ENCODE data around the gene UTS2R. TPM values are rescaled to one million over a fixed set of nuclear protein-coding genes. Genes with fewer than 3 reads are reported as not detected.

The UTS2R gene
- total RNA-seq, 1 donor from 2014 or later = not detected

DNA sequence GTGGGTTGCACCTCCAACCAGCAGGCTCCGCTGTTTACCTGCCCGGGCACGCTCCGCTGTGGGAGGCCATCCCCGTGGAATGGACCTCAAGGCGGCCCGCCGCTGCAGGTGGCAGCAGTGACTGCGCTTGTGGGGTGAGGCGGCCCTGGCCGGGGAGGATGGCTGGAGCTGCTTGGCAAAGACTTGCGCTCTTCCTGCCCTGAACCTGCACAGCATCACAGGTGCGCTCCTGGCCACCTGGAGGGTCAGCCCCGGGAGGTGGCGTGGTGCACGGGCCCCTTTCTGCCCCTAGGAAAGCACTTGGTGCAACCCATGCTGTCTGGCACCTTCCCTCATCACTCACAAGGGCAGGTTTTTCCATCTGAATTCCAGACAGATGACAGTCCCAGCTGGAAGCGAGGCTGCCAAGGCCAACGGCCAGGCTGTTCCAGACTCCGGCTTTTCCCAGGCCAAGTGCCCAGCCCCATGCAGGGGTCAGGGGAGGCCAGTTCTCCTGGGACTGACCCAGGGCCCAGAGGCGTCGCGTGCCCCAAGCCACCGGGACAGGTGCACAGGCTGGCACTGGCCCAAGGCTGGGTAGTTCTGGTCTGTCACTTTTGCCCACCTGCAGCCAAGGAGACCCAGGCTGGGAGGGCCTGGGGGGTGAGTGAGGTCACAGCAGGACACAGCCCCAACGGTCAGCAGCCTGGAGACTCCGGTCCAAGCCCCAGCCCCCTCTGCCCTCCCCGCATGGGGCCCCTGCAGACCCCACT is 13.3 kb downstream of the UTS2R start:
- peak; percentile 59 for DNase-seq (ENCODE audit: low read depth)
- TF ChIP-seq CTCF (conservative IDR thresholded peaks at IDR 0.05; ENCODE audit: low read depth, low read length) = peak; percentile 61
- H3K4me3 ChIP-seq (ENCODE audit: low read depth, low read length) = no peak overlapping the region

DNA sequence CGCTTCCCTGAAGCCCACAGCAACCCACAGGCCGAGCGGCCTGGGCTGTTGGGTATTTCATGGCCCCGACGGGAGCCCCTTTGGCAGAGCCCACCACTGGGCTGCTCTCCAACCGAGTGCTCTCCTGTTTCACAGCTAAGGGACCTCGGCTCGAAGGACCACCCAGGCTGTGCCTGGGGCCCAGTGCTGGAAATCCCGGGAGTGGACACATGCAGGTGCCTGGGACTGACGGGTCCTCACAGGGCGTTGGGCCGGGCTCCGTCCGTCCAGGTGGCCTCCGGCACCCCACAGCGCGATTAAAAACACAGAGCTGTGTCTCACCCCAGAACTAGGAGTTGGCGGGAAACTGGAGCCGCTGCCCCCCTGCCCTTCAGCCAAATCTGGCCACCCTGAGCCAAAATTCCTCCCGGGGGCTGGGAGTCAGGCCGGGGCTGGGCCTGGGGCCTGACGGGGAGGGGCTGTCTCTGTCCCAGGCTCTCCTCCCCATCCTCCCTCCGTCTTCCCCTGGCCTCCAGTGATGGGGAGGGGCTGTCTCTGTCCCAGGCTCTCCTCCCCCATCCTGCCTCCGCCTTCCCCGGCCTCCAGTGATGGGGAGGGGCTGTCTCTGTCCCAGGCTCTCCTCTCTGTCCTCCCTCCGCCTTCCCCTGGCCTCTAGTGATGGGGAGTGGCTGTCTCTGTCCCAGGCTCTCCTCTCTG is 14.1 kb downstream of the UTS2R start:
- TF ChIP-seq CTCF (conservative IDR thresholded peaks at IDR 0.05; ENCODE audit: low read depth, low read length) = no peak
- no peak overlapping the region for H3K4me3 ChIP-seq (ENCODE audit: low read depth, low read length)
- no peak for DNase-seq (ENCODE audit: low read depth)

DNA sequence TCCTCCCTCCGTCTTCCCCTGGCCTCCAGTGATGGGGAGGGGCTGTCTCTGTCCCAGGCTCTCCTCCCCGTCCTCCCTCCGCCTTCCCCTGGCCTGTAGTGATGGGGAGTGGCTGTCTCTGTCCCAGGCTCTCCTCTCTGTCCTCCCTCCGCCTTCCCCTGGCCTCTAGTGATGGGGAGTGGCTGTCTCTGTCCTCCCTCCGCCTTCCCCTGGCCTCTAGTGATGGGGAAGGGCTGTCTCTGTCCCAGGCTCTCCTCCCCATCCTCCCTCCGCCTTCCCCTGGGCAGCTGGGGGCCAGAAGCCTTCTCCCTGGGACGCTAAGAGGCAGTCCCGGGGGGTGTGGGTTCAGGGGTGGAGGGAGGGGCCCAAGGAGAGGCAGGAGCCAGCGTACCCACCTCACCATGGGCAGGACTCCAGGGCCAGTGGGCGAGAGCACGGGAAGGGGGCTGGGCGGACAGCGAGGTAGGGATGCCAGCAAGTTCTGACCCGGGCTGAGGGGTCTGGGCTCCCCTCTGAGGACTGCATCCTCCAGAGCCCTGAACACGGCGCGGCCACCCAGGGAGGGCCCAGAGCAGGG is 14.8 kb downstream of the UTS2R start:
- DNase-seq (ENCODE audit: low read depth) = no peak
- no peak overlapping the region for H3K4me3 ChIP-seq (ENCODE audit: low read depth, low read length)
- TF ChIP-seq CTCF (conservative IDR thresholded peaks at IDR 0.05; ENCODE audit: low read depth, low read length) = no peak

DNA sequence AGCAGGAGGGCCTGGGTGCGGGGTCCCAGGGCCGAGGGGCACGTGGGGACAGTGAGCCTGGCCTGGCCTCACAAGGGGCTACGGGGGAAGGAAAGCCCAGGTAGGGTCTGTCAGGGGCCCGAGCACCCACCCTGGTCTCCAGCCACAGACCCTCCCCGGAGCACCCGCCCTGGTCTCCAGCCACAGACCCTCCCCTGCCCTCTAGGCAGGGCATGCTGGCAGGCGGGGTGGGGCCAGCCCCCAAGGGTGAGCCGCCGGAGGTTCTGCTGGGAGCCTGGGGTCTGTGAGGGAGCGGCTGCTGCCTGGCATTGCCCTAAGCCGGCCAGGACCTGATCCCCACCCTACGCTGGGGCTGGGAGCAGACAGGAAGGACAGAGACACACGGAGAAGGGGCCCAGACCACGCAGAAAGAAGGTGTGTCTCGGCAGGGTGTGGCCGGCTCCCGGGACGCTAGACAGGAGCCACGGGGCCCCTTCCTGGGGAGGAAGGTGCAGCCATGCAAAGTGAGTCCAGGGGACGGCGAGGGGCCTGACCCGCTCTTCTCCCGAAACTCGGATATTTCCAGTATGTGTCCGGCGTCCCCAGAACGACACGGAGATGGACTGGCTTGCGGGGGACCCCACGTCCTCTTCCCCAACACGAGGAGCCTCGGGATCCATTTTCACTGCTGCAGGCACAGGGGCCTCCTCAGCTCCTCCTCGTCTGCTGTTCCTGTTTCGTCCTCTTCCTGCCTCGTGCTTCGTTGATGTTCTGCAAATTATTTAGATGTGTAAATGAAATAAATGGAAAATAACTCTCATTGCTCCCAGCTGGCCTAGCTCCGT is 15.5 kb downstream of the UTS2R start:
- no peak for TF ChIP-seq CTCF (conservative IDR thresholded peaks at IDR 0.05; ENCODE audit: low read depth, low read length)
- no peak overlapping the region for H3K4me3 ChIP-seq (ENCODE audit: low read depth, low read length)
- no peak for DNase-seq (ENCODE audit: low read depth)

DNA sequence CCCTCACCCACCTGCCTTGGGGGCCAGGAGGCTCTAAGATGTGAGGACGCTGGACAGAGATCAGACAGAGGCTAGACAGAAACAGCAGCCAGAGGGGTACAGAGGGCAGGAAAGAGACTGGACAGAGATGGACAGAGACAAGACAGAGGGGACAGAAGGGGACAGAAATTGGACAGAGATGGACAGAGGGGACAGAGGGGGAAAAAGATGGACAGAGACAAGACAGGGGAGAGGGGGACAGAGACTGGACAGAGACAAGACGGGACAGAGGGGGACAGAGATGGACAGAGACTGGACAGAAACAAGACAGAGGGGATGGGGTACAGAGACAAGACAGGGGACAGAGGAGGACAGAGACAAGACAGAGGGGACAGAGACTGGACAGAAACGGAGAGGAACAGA is 16.1 kb downstream of the UTS2R start:
- no peak for DNase-seq (ENCODE audit: low read depth)
- TF ChIP-seq CTCF (conservative IDR thresholded peaks at IDR 0.05; ENCODE audit: low read depth, low read length) = no peak
- H3K4me3 ChIP-seq (ENCODE audit: low read depth, low read length) = no peak overlapping the region

DNA sequence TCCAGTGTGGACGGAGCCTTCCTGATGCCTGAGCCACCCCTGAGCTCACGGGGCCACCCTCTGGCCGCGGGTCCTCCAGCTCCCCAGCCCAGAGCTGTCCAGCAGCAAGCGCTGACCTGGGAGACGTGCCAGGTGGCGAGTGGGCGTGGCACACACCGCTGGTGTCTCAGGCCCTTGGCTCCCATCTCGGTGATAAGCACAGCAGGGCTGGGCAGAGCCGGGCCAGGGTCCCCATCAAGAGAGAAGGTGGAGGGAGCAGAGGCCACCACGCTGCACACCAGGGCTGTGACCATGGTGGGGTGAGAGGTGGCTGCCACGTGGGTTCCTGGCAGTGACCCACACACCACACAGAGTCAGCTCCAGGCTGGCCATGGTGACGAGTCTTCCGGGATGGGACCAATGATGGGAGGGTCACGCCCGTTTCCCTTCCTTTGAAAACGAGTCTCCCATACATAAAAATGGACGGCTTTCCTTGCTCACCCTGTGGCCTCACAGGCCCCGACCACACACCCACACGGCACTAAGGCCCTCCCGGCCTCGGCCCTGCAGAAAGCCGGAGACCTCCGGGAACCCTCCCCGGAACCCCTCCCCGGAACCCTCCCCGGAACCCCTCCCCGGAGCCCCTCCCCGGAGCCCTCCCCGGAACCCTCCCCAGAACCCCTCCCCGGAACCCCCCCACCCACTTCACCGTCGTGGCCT is 16.8 kb downstream of the UTS2R start:
- TF ChIP-seq CTCF (conservative IDR thresholded peaks at IDR 0.05; ENCODE audit: low read depth, low read length) = no peak
- DNase-seq (ENCODE audit: low read depth) = no peak

More for the DNA sequence above, 16.8 kb downstream of the UTS2R start:
- no peak overlapping the region for H3K4me3 ChIP-seq (ENCODE audit: low read depth, low read length)

Measured in epithelial cell of proximal tubule (primary cell).